ENCODE data around the gene FMNL1.

Gene FMNL1

GRCh38 chr17:45233423-45233924 is 11.8 kb downstream of the FMNL1 start:
- no peaks in the 10 kb centered on the region for H3K9me3 ChIP-seq
- H3K9ac ChIP-seq: peak overlapping the region; percentile 5; the same call in 1 of the 2 replicates
- peaks cover 59% of the 10 kb centered on the region for H3K36me3 ChIP-seq
- peak overlapping the region; percentile 32; the same call in 1 of the 2 replicates for H3K27ac ChIP-seq
- H3K27me3 ChIP-seq: no peaks in the 10 kb centered on the region
- H3K4me1 ChIP-seq: peaks cover 77% of the 10 kb centered on the region
- H3K4me3 ChIP-seq: no peak overlapping the region
- H3K4me2 ChIP-seq: peak overlapping the region; percentile 21; the same call in 1 of the 2 replicates
- peaks cover 88% of the 10 kb centered on the region for H4K20me1 ChIP-seq
- no peak for TF ChIP-seq Cebpa-rat (IDR thresholded peaks at IDR 0.05)

- Histone ChIP-seq H4K20me1 (peaks cover 87% of the 10 kb centered on the region), H3K36me3 (peaks cover 72% of the 10 kb centered on the region), H3K4me2 (peak overlapping the region; percentile 18), H3K9ac (no peak overlapping the region), H3K9me3 (no peaks in the 10 kb centered on the region), H3K27ac (no peak overlapping the region), H3K4me3 (no peak overlapping the region), H3K27me3 (no peaks in the 10 kb centered on the region), H3K4me1 (peaks cover 63% of the 10 kb centered on the region)
- no peak for TF ChIP-seq Cebpa-rat (IDR thresholded peaks at IDR 0.05)
Observed at GRCh38 chr17:45234641-45235415, 13.1 kb downstream of the FMNL1 start.

- H4K20me1 ChIP-seq: peaks cover 79% of the 10 kb centered on the region
- no peaks in the 10 kb centered on the region for H3K27me3 ChIP-seq
- 0 out of 2 replicates have a peak overlapping the region, but pooled peaks have one; percentile 32 for H3K27ac ChIP-seq
- no peaks in the 10 kb centered on the region for H3K9me3 ChIP-seq
- H3K4me3 ChIP-seq: no peak overlapping the region
- peaks cover 81% of the 10 kb centered on the region for H3K36me3 ChIP-seq
- H3K9ac ChIP-seq: 0 out of 2 replicates have a peak overlapping the region, but pooled peaks have one; percentile 9
- H3K4me1 ChIP-seq: peaks cover 55% of the 10 kb centered on the region
- peak overlapping the region; percentile 15 for H3K4me2 ChIP-seq
- TF ChIP-seq Cebpa-rat (IDR thresholded peaks at IDR 0.05): no peak
Observed at GRCh38 chr17:45235416-45236281, 14.0 kb downstream of the FMNL1 start.

GRCh38 chr17:45236282-45236606 is 14.6 kb downstream of the FMNL1 start:
- Histone ChIP-seq H3K9me3 (no peaks in the 10 kb centered on the region), H4K20me1 (peaks cover 79% of the 10 kb centered on the region), H3K9ac (0 out of 2 replicates have a peak overlapping the region, but pooled peaks have one; percentile 9), H3K4me1 (peaks cover 49% of the 10 kb centered on the region), H3K27me3 (no peaks in the 10 kb centered on the region), H3K27ac (0 out of 2 replicates have a peak overlapping the region, but pooled peaks have one; percentile 32), H3K36me3 (peaks cover 87% of the 10 kb centered on the region), H3K4me2 (no peak overlapping the region; the same call in 1 of the 2 replicates), H3K4me3 (no peak overlapping the region)
- no peak for TF ChIP-seq Cebpa-rat (IDR thresholded peaks at IDR 0.05)

- no peak overlapping the region for H3K4me2 ChIP-seq
- no peak overlapping the region for H3K27ac ChIP-seq
- H3K36me3 ChIP-seq: peaks cover 90% of the 10 kb centered on the region
- peaks cover 64% of the 10 kb centered on the region for H4K20me1 ChIP-seq
- no peak overlapping the region for H3K9ac ChIP-seq
- no peak for TF ChIP-seq Cebpa-rat (IDR thresholded peaks at IDR 0.05)
- H3K27me3 ChIP-seq: no peaks in the 10 kb centered on the region
- H3K4me3 ChIP-seq: no peak overlapping the region
- no peaks in the 10 kb centered on the region for H3K9me3 ChIP-seq
- peaks cover 35% of the 10 kb centered on the region for H3K4me1 ChIP-seq
Observed at GRCh38 chr17:45237686-45238085, 16.0 kb downstream of the FMNL1 start.

GRCh38 chr17:45238155-45238774 is 16.6 kb downstream of the FMNL1 start:
- Histone ChIP-seq H3K4me2 (no peak overlapping the region), H4K20me1 (peaks cover 58% of the 10 kb centered on the region), H3K9ac (no peak overlapping the region), H3K27me3 (no peaks in the 10 kb centered on the region), H3K9me3 (no peaks in the 10 kb centered on the region), H3K4me1 (peaks cover 29% of the 10 kb centered on the region), H3K27ac (no peak overlapping the region), H3K4me3 (no peak overlapping the region), H3K36me3 (peaks cover 92% of the 10 kb centered on the region)
- no peak for TF ChIP-seq Cebpa-rat (IDR thresholded peaks at IDR 0.05)

GRCh38 chr17:45240905-45241327 is 19.2 kb downstream of the FMNL1 start:
- no peak for TF ChIP-seq Cebpa-rat (IDR thresholded peaks at IDR 0.05)
- Histone ChIP-seq H4K20me1 (peaks cover 46% of the 10 kb centered on the region), H3K4me3 (no peak overlapping the region), H3K27me3 (no peaks in the 10 kb centered on the region), H3K9me3 (no peaks in the 10 kb centered on the region), H3K9ac (no peak overlapping the region), H3K36me3 (peaks cover 98% of the 10 kb centered on the region), H3K27ac (no peak overlapping the region), H3K4me1 (peaks cover 4% of the 10 kb centered on the region), H3K4me2 (no peak overlapping the region)

- Histone ChIP-seq H3K27me3 (no peaks in the 10 kb centered on the region), H4K20me1 (peaks cover 46% of the 10 kb centered on the region), H3K27ac (no peak overlapping the region), H3K36me3 (peaks cover 98% of the 10 kb centered on the region), H3K4me3 (no peak overlapping the region), H3K9me3 (no peaks in the 10 kb centered on the region), H3K9ac (no peak overlapping the region), H3K4me2 (no peak overlapping the region), H3K4me1 (peaks cover 7% of the 10 kb centered on the region)
- TF ChIP-seq Cebpa-rat (IDR thresholded peaks at IDR 0.05): no peak
Observed at GRCh38 chr17:45241328-45242028, 19.8 kb downstream of the FMNL1 start.

GRCh38 chr17:45242029-45242414 is 20.3 kb downstream of the FMNL1 start:
- no peaks in the 10 kb centered on the region for H3K9me3 ChIP-seq
- H4K20me1 ChIP-seq: peaks cover 50% of the 10 kb centered on the region
- no peak overlapping the region for H3K27ac ChIP-seq
- no peak overlapping the region for H3K9ac ChIP-seq
- H3K4me3 ChIP-seq: no peak overlapping the region
- no peak overlapping the region for H3K4me2 ChIP-seq
- peaks cover 13% of the 10 kb centered on the region for H3K4me1 ChIP-seq
- H3K27me3 ChIP-seq: no peaks in the 10 kb centered on the region
- H3K36me3 ChIP-seq: peaks cover 96% of the 10 kb centered on the region
- no peak for TF ChIP-seq Cebpa-rat (IDR thresholded peaks at IDR 0.05)

Data from BLaER1 (cell line).